ENCODE data around the gene TNP2. TPM values are rescaled to one million over a fixed set of nuclear protein-coding genes. Genes with fewer than 3 reads are reported as not detected.

TNP2 gene
- total RNA-seq, 1 donor from 2014 or later = not detected

- DNase-seq (ENCODE audit: low read depth in 2 of 2) = no peak
These were observed 28.3 kb downstream of the TNP2 start for GRCh38 chr16:11240636-11241473.

- no peak for DNase-seq (ENCODE audit: low read depth in 2 of 2)
These were observed 29.2 kb downstream of the TNP2 start for GRCh38 chr16:11239644-11240632.

GRCh38 chr16:11238272-11239202 is 30.6 kb downstream of the TNP2 start:
- DNase-seq (ENCODE audit: low read depth in 2 of 2) = no peak

- no peak for DNase-seq (ENCODE audit: low read depth in 2 of 2)
These were observed 32.5 kb downstream of the TNP2 start for GRCh38 chr16:11236461-11237254.

GRCh38 chr16:11235703-11235991 is 33.5 kb downstream of the TNP2 start:
- no peak for DNase-seq (ENCODE audit: low read depth in 2 of 2)

- no peak for DNase-seq (ENCODE audit: low read depth in 2 of 2)
These were observed 34.0 kb downstream of the TNP2 start for GRCh38 chr16:11234884-11235702.

- DNase-seq (ENCODE audit: low read depth in 2 of 2) = no peak
These were observed 35.3 kb downstream of the TNP2 start for GRCh38 chr16:11233727-11234376.

GRCh38 chr16:11232852-11233726 is 36.0 kb downstream of the TNP2 start:
- DNase-seq (ENCODE audit: low read depth in 2 of 2) = no peak

GRCh38 chr16:11232302-11232851 is 36.7 kb downstream of the TNP2 start:
- DNase-seq (ENCODE audit: low read depth in 2 of 2) = no peak

GRCh38 chr16:11231367-11231970 is 37.7 kb downstream of the TNP2 start:
- no peak for DNase-seq (ENCODE audit: low read depth in 2 of 2)

GRCh38 chr16:11229906-11230305 is 39.2 kb downstream of the TNP2 start:
- DNase-seq (ENCODE audit: low read depth in 2 of 2) = no peak

- no peak for DNase-seq (ENCODE audit: low read depth in 2 of 2)
These were observed 39.7 kb downstream of the TNP2 start for GRCh38 chr16:11229432-11229831.

GRCh38 chr16:11225677-11226549 is 43.2 kb downstream of the TNP2 start:
- no peak for DNase-seq (ENCODE audit: low read depth in 2 of 2)

- DNase-seq (ENCODE audit: low read depth in 2 of 2) = peak; percentile 20 to 28
These were observed 44.0 kb downstream of the TNP2 start for GRCh38 chr16:11224894-11225676.

GRCh38 chr16:11224096-11224893 is 44.8 kb downstream of the TNP2 start:
- peak in 1 of 2 donors; percentile 15 for DNase-seq (ENCODE audit: low read depth in 2 of 2)

All from lung microvascular endothelial cell (primary cell).